Gastrocnemius medialis (tissue), 4 donors: Measurements from ENCODE around the gene SMARCAL1.

Experiments used
- POLR2A ChIP-seq, 2 donors: fragments of 450-650 bp; IDR thresholded peaks; one replicate each; pipeline ENCODE4 v1.6.1; 2017; ENCODE audit warnings: antibody characterized with exemption in 2 of 2, mild to moderate bottlenecking in 2 of 2, moderate library complexity in 2 of 2
- TF ChIP-seq, protein P1 (sequence below), 5 experiments: fragments of 450-650 bp in 3 of 5; fragments of 200-600 bp in 2 of 5; sonication (generic) in 2 of 5; IDR thresholded peaks in 4 of 5; conservative IDR thresholded peaks in 1 of 5; 1 replicate in 4 of 5; 2 replicates in 1 of 5; pipeline ENCODE4 v1.5.1; 2016 to 2019; ENCODE audit warnings: antibody characterized with exemption in 5 of 5, mild to moderate bottlenecking in 3 of 5, moderate library complexity in 3 of 5

DNA sequence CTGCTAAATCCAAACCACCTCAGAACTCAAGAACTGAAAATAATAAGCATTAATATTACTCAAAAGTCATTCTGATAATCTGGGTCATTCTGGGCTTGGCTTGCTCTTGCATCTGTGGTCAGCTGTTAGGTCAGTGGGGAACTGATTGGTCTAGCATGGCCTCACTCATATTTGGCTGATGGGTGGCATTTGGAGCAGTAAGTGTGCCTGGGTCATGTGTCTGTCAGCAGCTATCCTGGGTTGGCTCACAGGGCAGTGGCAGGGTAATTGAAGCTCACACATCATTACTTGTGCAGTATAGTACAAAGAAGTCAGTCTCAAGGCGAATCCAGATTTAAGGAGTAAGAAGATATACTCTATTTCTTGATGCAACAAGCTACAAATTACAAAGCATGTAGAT, 95.9 kb downstream of the SMARCAL1 start:
- no peak for TF ChIP-seq POLR2A (IDR thresholded peaks at IDR 0.05)
- TF ChIP-seq, protein P1, sequence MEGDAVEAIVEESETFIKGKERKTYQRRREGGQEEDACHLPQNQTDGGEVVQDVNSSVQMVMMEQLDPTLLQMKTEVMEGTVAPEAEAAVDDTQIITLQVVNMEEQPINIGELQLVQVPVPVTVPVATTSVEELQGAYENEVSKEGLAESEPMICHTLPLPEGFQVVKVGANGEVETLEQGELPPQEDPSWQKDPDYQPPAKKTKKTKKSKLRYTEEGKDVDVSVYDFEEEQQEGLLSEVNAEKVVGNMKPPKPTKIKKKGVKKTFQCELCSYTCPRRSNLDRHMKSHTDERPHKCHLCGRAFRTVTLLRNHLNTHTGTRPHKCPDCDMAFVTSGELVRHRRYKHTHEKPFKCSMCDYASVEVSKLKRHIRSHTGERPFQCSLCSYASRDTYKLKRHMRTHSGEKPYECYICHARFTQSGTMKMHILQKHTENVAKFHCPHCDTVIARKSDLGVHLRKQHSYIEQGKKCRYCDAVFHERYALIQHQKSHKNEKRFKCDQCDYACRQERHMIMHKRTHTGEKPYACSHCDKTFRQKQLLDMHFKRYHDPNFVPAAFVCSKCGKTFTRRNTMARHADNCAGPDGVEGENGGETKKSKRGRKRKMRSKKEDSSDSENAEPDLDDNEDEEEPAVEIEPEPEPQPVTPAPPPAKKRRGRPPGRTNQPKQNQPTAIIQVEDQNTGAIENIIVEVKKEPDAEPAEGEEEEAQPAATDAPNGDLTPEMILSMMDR (IDR thresholded peaks at IDR 0.05 in 4 of 5, conservative IDR thresholded peaks at IDR 0.05 in 1 of 5) = no peak
